Measurements from ENCODE around the gene PDLIM1.
"Not testable (repeated sequence)": the region's sequence is repeated elsewhere in the genome, so short reads cannot be mapped to it uniquely, and the experiment has no call there.

PDLIM1 gene

GRCh38 chr10:95237376-95238170 is 53.2 kb downstream of the PDLIM1 start:
- DNase-seq = no peak

- no peak for DNase-seq
Measured at GRCh38 chr10:95236068-95236903, 54.5 kb downstream of the PDLIM1 start.

- no peak for DNase-seq
Measured at GRCh38 chr10:95235676-95236067, 55.1 kb downstream of the PDLIM1 start.

GRCh38 chr10:95234951-95235350 is 55.9 kb downstream of the PDLIM1 start:
- no peak for DNase-seq

GRCh38 chr10:95233377-95234034 is 57.3 kb downstream of the PDLIM1 start:
- DNase-seq = no peak

GRCh38 chr10:95230677-95231586 is 59.9 kb downstream of the PDLIM1 start:
- not testable (repeated sequence) for DNase-seq

- no peak for DNase-seq
Measured at GRCh38 chr10:95229724-95230627, 60.8 kb downstream of the PDLIM1 start.

- not testable (repeated sequence) for DNase-seq
Measured at GRCh38 chr10:95228934-95229723, 61.7 kb downstream of the PDLIM1 start.

- no peak for DNase-seq
Measured at GRCh38 chr10:95225136-95225535, 65.7 kb downstream of the PDLIM1 start.

- no peak for DNase-seq
Measured at GRCh38 chr10:95221124-95221523, 69.7 kb downstream of the PDLIM1 start.

GRCh38 chr10:95220539-95220938 is 70.3 kb downstream of the PDLIM1 start:
- no peak for DNase-seq

- DNase-seq = no peak
Measured at GRCh38 chr10:95217476-95217875, 73.3 kb downstream of the PDLIM1 start.

- DNase-seq = no peak
Measured at GRCh38 chr10:95214793-95215192, 76.0 kb downstream of the PDLIM1 start.

- no peak for DNase-seq
Measured at GRCh38 chr10:95214369-95214768, 76.4 kb downstream of the PDLIM1 start.

GRCh38 chr10:95211606-95212279 is 79.1 kb downstream of the PDLIM1 start:
- DNase-seq = no peak

- DNase-seq = no peak
Measured at GRCh38 chr10:95209509-95210127, 81.2 kb downstream of the PDLIM1 start.

GRCh38 chr10:95208702-95209391 is 82.0 kb downstream of the PDLIM1 start:
- DNase-seq = no peak

- not testable (repeated sequence) for DNase-seq
Measured at GRCh38 chr10:95202865-95203264, 87.9 kb downstream of the PDLIM1 start.

- no peak for DNase-seq
Measured at GRCh38 chr10:95201736-95202135, 89.1 kb downstream of the PDLIM1 start.
